HG03469 (cell line): ENCODE data around the gene CDK5RAP3.
"Not testable (repeated sequence)": the region's sequence is repeated elsewhere in the genome, so short reads cannot be mapped to it uniquely, and the experiment has no call there.

ENCODE experiments used
- ATAC-seq: cut with Tn5 transposase; IDR thresholded peaks from one replicate; pipeline ENCODE4 v1.9.1; 2021; ENCODE audit warnings: mild to moderate bottlenecking, moderate library complexity, moderate number of reproducible peaks; ENCODE audit not compliant: unreplicated experiment

The CDK5RAP3 gene

GRCh38 chr17:47973541-47973940 lies 2.6 kb downstream of the CDK5RAP3 start:
- no peak for ATAC-seq

GRCh38 chr17:47975189-47975822 lies 4.4 kb downstream of the CDK5RAP3 start:
- ATAC-seq: no peak

- no peak for ATAC-seq
Measured at GRCh38 chr17:47975823-47976205, 4.9 kb downstream of the CDK5RAP3 start.

GRCh38 chr17:47978324-47978723 lies 7.4 kb downstream of the CDK5RAP3 start:
- no peak for ATAC-seq

- ATAC-seq: no peak
Measured at GRCh38 chr17:47980541-47980940, 9.6 kb downstream of the CDK5RAP3 start.

GRCh38 chr17:47981462-47981861 lies 10.5 kb downstream of the CDK5RAP3 start:
- no peak for ATAC-seq

- no peak for ATAC-seq
Measured at GRCh38 chr17:47982091-47982617, 11.2 kb downstream of the CDK5RAP3 start.

GRCh38 chr17:47982645-47983390 lies 11.9 kb downstream of the CDK5RAP3 start:
- ATAC-seq: no peak

- ATAC-seq: no peak
Measured at GRCh38 chr17:47983492-47984223, 12.7 kb downstream of the CDK5RAP3 start.

GRCh38 chr17:47986520-47986919 lies 15.6 kb downstream of the CDK5RAP3 start:
- ATAC-seq: no peak

- no peak for ATAC-seq
Measured at GRCh38 chr17:47987240-47987835, 16.4 kb downstream of the CDK5RAP3 start.

GRCh38 chr17:47988445-47988844 lies 17.5 kb downstream of the CDK5RAP3 start:
- not testable (repeated sequence) for ATAC-seq

- ATAC-seq: no peak
Measured at GRCh38 chr17:47989159-47989558, 18.2 kb downstream of the CDK5RAP3 start.

- ATAC-seq: no peak
Measured at GRCh38 chr17:47989700-47990099, 18.8 kb downstream of the CDK5RAP3 start.

GRCh38 chr17:47990962-47991731 lies 20.2 kb downstream of the CDK5RAP3 start:
- no peak for ATAC-seq

- ATAC-seq: no peak
Measured at GRCh38 chr17:47992216-47992615, 21.3 kb downstream of the CDK5RAP3 start.

- ATAC-seq: no peak
Measured at GRCh38 chr17:47993031-47993564, 22.2 kb downstream of the CDK5RAP3 start.

- no peak for ATAC-seq
Measured at GRCh38 chr17:47993964-47994363, 23.1 kb downstream of the CDK5RAP3 start.

GRCh38 chr17:47994724-47995123 lies 23.8 kb downstream of the CDK5RAP3 start:
- ATAC-seq: no peak

GRCh38 chr17:47995241-47995935 lies 24.5 kb downstream of the CDK5RAP3 start:
- no peak for ATAC-seq
